Measurements from ENCODE around the gene KLC3. TPM values are rescaled to one million over a fixed set of nuclear protein-coding genes. Genes with fewer than 3 reads are reported as not detected.

KLC3 gene
- total RNA-seq, 1 experiment from 2014 or later = 0.49 TPM

DNA sequence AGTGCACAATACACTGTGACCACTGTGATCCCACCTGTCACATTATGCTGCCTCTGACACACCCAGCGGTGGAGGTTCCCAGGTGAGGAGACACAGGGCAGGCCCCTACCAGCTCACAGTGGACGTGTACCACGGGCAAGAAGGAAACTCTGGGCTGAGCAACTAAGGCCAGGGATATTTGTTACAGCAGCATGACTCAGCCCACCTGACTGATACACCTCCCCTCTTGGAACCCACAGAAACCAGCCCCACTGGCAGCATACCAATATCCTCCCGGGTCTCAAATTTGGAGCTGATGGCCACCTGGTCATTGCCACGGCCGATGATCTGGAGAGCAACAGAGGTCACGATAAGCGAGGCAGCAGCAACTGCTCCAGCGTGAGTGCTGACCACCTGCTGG, 14.9 kb downstream of the KLC3 start:
- H3K4me1 ChIP-seq (ENCODE audit: control insufficient read depth, insufficient read depth, low read length) = no peaks in the 10 kb centered on the region
- no peaks in the 10 kb centered on the region; the same call in 1 of the 2 replicates for H3K36me3 ChIP-seq (ENCODE audit: control insufficient read depth, insufficient read depth, low read length)
- in situ Hi-C loops (cut with HindIII; ENCODE audit: low pct_unique_long_range_greater_than_20kb, low sequenced_read_pairs) (no loop called here), intact Hi-C loops (cut with micrococcal nuclease; ENCODE audit: unreplicated experiment) (no loop called here)
- no peak overlapping the region for H3K4me3 ChIP-seq (ENCODE audit: low read depth in 2 of 2, low read length in 2 of 2)
- no peaks in the 10 kb centered on the region for H3K27me3 ChIP-seq (ENCODE audit: control insufficient read depth, insufficient read depth, low read length)
- DNase-seq (ENCODE audit: low read depth, low spot score) (no peak), ATAC-seq (no peak)
- CTCF ChIA-PET = no interaction called here
- no peak overlapping the region for H3K27ac ChIP-seq (ENCODE audit: low read length)
- H3K9me3 ChIP-seq (ENCODE audit: control insufficient read depth, insufficient read depth, low read depth, low read length) = no peaks in the 10 kb centered on the region
- POLR2A ChIA-PET = no interaction called here
- BruUV-seq (replicated peaks) = no TSS peak
- no peak for TF ChIP-seq SIN3A (IDR thresholded peaks at IDR 0.05; ENCODE audit: borderline replicate concordance, insufficient read depth, low read depth, low read length)

DNA sequence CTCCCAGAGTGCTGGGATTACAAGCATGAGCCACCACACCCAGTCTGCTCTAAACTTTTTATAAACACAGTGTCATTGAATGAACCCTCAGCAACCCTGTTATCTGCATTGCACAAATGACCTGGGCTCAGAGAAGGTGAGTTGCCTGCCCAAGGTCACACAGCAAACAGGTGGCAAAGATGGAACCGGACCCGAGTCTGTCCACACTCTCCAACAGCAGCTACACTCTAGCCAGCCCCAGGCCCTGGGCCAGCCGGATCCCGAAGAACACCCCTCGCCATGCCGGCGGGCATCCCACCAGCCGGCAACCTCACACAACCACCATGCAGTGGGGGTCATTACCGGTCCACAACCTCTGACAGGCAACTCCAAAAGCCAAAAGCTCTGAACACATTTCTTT, 15.4 kb downstream of the KLC3 start:
- TF ChIP-seq, protein P1, sequence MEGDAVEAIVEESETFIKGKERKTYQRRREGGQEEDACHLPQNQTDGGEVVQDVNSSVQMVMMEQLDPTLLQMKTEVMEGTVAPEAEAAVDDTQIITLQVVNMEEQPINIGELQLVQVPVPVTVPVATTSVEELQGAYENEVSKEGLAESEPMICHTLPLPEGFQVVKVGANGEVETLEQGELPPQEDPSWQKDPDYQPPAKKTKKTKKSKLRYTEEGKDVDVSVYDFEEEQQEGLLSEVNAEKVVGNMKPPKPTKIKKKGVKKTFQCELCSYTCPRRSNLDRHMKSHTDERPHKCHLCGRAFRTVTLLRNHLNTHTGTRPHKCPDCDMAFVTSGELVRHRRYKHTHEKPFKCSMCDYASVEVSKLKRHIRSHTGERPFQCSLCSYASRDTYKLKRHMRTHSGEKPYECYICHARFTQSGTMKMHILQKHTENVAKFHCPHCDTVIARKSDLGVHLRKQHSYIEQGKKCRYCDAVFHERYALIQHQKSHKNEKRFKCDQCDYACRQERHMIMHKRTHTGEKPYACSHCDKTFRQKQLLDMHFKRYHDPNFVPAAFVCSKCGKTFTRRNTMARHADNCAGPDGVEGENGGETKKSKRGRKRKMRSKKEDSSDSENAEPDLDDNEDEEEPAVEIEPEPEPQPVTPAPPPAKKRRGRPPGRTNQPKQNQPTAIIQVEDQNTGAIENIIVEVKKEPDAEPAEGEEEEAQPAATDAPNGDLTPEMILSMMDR (IDR thresholded peaks at IDR 0.05) = no peak
- no peak for TF ChIP-seq TCF7L2 (IDR thresholded peaks at IDR 0.05; ENCODE audit: low read depth, low read length)
- TF ChIP-seq SIN3A (IDR thresholded peaks at IDR 0.05; ENCODE audit: borderline replicate concordance, insufficient read depth, low read depth, low read length) = no peak
- TF ChIP-seq, protein P2, sequence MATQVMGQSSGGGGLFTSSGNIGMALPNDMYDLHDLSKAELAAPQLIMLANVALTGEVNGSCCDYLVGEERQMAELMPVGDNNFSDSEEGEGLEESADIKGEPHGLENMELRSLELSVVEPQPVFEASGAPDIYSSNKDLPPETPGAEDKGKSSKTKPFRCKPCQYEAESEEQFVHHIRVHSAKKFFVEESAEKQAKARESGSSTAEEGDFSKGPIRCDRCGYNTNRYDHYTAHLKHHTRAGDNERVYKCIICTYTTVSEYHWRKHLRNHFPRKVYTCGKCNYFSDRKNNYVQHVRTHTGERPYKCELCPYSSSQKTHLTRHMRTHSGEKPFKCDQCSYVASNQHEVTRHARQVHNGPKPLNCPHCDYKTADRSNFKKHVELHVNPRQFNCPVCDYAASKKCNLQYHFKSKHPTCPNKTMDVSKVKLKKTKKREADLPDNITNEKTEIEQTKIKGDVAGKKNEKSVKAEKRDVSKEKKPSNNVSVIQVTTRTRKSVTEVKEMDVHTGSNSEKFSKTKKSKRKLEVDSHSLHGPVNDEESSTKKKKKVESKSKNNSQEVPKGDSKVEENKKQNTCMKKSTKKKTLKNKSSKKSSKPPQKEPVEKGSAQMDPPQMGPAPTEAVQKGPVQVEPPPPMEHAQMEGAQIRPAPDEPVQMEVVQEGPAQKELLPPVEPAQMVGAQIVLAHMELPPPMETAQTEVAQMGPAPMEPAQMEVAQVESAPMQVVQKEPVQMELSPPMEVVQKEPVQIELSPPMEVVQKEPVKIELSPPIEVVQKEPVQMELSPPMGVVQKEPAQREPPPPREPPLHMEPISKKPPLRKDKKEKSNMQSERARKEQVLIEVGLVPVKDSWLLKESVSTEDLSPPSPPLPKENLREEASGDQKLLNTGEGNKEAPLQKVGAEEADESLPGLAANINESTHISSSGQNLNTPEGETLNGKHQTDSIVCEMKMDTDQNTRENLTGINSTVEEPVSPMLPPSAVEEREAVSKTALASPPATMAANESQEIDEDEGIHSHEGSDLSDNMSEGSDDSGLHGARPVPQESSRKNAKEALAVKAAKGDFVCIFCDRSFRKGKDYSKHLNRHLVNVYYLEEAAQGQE (IDR thresholded peaks at IDR 0.05; ENCODE audit: insufficient read depth in 1 of 2, low read depth in 2 of 2, low read length in 1 of 2) = no peak
- no peak for TF ChIP-seq POLR2AphosphoS5 (IDR thresholded peaks at IDR 0.05; ENCODE audit: low read depth, low read length)
- no peaks in the 10 kb centered on the region for H3K27me3 ChIP-seq (ENCODE audit: control insufficient read depth, insufficient read depth, low read length)
- ChIA-PET CTCF (no interaction called here), POLR2A (no interaction called here)
- no TSS peak for BruUV-seq (replicated peaks)
- in situ Hi-C loops (cut with HindIII; ENCODE audit: low pct_unique_long_range_greater_than_20kb, low sequenced_read_pairs) = no loop called here
- H3K4me1 ChIP-seq (ENCODE audit: control insufficient read depth, insufficient read depth, low read length) = no peaks in the 10 kb centered on the region
- no peak overlapping the region for H3K27ac ChIP-seq (ENCODE audit: low read length)
- H3K36me3 ChIP-seq (ENCODE audit: control insufficient read depth, insufficient read depth, low read length) = no peaks in the 10 kb centered on the region; the same call in 1 of the 2 replicates
- intact Hi-C loops (cut with micrococcal nuclease; ENCODE audit: unreplicated experiment) = no loop called here
- ATAC-seq (no peak), DNase-seq (ENCODE audit: low read depth, low spot score) (no peak)
- no peak overlapping the region for H3K4me3 ChIP-seq (ENCODE audit: low read depth in 2 of 2, low read length in 2 of 2)
- no peaks in the 10 kb centered on the region for H3K9me3 ChIP-seq (ENCODE audit: control insufficient read depth, insufficient read depth, low read depth, low read length)

DNA sequence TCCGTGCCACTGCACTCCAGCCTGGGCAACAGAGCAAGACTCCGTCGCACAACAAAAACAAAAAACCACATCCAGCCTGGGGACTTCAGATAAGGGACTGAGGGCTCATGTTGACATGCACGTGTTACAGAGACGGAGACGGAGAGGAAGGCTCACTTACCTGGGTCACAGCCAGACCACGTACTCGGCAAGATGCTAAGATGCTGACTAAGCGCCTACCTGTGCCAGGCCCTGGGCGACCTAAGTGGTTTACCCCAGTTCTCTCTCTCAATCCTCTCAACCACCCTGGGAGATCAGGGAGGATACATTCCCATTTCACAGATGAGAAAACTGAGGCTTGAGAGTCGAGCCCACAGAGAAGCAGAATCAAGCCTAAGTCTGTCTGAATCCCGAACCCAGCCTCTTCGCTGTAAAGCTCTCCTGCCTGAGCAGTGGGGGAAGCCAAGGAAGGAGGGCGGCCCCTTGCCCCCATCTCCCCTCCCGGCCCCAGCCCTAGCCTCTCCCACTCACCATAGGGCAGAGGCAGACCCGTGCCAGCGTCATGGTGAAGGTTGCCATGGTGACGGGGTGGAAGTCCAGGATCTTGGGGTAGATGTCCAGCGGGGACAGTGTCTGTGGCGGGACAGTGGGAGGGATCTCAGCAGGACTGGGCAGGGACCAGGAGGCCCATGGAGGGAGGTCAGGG, 16.4 kb downstream of the KLC3 start:
- intact Hi-C loops (cut with micrococcal nuclease; ENCODE audit: unreplicated experiment) (no loop called here), in situ Hi-C loops (cut with HindIII; ENCODE audit: low pct_unique_long_range_greater_than_20kb, low sequenced_read_pairs) (no loop called here)
- Histone ChIP-seq H3K4me1 (ENCODE audit: control insufficient read depth, insufficient read depth, low read length) (no peaks in the 10 kb centered on the region), H3K27ac (ENCODE audit: low read length) (no peak overlapping the region), H3K9me3 (ENCODE audit: control insufficient read depth, insufficient read depth, low read depth, low read length) (no peaks in the 10 kb centered on the region), H3K4me3 (ENCODE audit: low read depth in 2 of 2, low read length in 2 of 2) (no peak overlapping the region), H3K36me3 (ENCODE audit: control insufficient read depth, insufficient read depth, low read length) (no peaks in the 10 kb centered on the region; the same call in 1 of the 2 replicates), H3K27me3 (ENCODE audit: control insufficient read depth, insufficient read depth, low read length) (no peaks in the 10 kb centered on the region)
- DNase-seq (ENCODE audit: low read depth, low spot score) (no peak), ATAC-seq (no peak)
- ChIA-PET CTCF (no interaction called here), POLR2A (no interaction called here)
- TF ChIP-seq, protein P1 (IDR thresholded peaks at IDR 0.05) = no peak
- no peak for TF ChIP-seq SIN3A (IDR thresholded peaks at IDR 0.05; ENCODE audit: borderline replicate concordance, insufficient read depth, low read depth, low read length)
- no peak for TF ChIP-seq TCF7L2 (IDR thresholded peaks at IDR 0.05; ENCODE audit: low read depth, low read length)
- TF ChIP-seq POLR2AphosphoS5 (IDR thresholded peaks at IDR 0.05; ENCODE audit: low read depth, low read length) = no peak
- TF ChIP-seq, protein P2 (IDR thresholded peaks at IDR 0.05; ENCODE audit: insufficient read depth in 1 of 2, low read depth in 2 of 2, low read length in 1 of 2) = no peak
- no TSS peak for BruUV-seq (replicated peaks)

All from Panc1 (cell line).